HG02610 (cell line): ENCODE data around the gene DRC3.
"Not testable (repeated sequence)": the region's sequence is repeated elsewhere in the genome, so short reads cannot be mapped to it uniquely, and the experiment has no call there.

Source experiments
- ATAC-seq: cut with Tn5 transposase; IDR thresholded peaks from one replicate; pipeline ENCODE4 v1.9.1; 2021; ENCODE audit warnings: mild to moderate bottlenecking, moderate library complexity; ENCODE audit not compliant: unreplicated experiment

Gene DRC3

DNA sequence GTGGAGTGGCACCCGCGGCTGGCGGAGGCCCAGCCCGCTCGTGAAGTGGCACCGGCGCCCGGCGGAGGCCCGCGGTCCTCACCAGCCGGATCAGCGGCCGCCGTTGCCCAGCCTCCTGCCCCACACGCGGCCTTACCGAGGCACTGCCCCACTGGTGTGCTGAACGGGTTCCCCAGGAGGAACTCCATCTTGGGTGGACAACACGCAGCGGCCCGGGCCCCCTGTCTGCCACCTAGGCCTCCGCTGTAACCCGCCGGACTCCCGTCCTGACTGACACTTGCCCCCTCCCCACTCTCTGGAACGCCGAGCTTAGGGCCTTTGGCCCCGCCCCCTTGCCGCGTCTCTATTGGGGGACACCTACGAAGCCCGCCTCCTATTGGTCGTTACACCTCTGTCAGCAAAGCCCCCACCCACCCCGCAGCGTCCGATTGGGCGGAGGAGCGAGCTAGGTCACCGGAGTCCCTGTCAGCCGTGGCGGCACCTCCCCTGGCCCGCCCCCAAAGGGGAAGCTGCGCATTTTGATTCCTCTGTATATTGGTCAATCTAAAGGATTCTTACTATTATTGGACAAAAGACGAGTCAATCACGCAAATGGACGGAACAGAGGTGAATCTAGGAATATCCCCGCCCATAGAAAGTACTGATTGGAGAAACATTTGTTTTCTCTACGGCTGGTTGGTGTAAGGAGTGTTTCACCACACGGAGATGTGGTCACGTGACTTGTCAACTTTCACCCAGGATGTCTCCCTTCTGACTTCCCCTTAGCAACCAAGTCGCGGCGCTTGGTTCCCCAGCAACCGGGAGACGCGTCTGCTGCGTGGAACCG, at the start of gene DRC3, which contains the start of gene TOM1L2:
TSS of gene DRC3 (plus strand) at position 737 of the 826 bp plus-strand sequence. CDS start 4,737 bp downstream, outside the sequence.
TSS of gene TOM1L2 (minus strand) at position 275 of the 826 bp plus-strand sequence. CDS start at position 188, 87 bp downstream.
- peak; percentile 96 for ATAC-seq

GRCh38 chr17:17924131-17924856, 48.4 kb upstream of the DRC3 start:
- no peak for ATAC-seq

DNA sequence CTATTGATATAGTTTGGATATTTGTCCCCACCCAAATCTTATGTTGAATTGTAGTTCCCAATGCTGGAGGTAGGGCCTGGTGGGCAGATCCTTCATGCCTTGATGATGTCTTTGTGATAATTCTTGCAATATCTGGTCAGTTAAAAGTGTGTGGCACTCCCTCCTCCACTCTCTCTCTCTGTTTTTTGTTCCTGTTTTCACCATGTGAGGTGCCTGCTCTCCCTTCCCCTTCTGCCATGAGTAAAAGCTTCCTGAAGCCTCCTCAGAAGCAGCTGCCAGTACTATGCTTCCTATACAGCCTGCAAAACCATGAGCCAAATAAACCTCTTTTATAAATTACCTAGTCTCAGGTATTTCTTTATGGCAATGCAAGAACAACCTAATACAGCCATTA, 47.8 kb upstream of the DRC3 start:
- no peak for ATAC-seq

GRCh38 chr17:17926036-17926435, 46.6 kb upstream of the DRC3 start:
- no peak for ATAC-seq

- no peak for ATAC-seq
Observed at GRCh38 chr17:17926840-17927449, 45.7 kb upstream of the DRC3 start.

- ATAC-seq, result no peak
Observed at GRCh38 chr17:17928398-17929287, 44.0 kb upstream of the DRC3 start.

GRCh38 chr17:17929655-17930380, 42.8 kb upstream of the DRC3 start:
- ATAC-seq, result no peak

DNA sequence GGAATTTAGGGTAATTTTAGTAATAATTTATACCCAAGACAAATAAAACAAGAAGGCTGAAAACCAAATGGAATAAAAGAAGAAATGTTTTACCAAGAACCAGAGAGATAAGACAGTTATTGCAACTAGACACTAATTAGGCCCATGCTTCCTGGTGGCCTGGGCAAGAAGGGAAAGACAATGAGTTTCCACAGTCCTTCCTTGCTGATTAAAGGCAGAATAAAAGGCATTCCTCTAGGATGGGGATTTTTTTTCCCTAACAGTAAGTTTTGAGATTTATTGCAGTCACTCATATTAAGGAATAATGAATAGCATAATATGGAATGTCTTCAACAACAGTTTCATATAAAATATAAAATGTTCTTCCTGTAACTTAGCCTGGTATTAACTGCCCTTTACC, 42.0 kb upstream of the DRC3 start:
- no peak for ATAC-seq

DNA sequence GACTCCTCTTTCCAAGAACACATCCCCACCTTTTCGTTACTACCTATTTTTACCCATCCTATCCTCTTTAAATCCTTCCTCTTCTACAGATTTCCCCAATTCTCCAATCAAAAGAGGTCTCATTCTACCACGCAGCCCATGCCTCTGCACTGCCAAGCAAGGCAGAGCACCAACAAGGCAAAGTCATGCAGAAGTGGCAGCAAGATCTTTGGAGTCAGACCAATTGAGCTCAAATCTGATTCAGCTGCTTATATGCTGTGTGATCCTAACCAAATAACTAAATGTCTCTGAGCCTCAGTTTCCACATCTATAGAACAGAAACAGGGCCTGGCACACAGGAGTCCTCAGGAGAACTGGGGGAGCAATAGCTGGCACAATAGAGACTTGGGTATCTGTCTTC, 41.5 kb upstream of the DRC3 start:
- ATAC-seq, result no peak

DNA sequence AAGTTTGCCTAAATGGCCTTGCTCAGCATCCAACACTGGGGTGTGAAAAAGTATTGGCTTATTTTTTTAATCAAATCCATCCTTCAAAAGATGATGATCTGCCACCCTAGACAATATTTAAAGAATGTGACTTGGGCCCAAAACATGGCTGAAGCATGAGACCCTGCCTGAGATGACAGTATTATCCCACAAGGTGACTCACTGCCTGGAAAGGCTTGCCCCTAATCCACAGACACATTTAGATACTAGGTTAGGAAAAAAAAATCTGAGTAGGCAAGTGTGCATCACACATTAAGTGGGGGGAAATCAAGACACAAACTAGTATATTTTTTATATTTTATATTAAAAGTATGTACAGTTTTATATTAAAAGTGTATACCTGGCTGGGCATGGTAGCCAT, 38.9 kb upstream of the DRC3 start:
- no peak for ATAC-seq

GRCh38 chr17:17934214-17934613, 38.4 kb upstream of the DRC3 start:
- no peak for ATAC-seq

GRCh38 chr17:17934806-17935205, 37.9 kb upstream of the DRC3 start:
- ATAC-seq, result no peak

DNA sequence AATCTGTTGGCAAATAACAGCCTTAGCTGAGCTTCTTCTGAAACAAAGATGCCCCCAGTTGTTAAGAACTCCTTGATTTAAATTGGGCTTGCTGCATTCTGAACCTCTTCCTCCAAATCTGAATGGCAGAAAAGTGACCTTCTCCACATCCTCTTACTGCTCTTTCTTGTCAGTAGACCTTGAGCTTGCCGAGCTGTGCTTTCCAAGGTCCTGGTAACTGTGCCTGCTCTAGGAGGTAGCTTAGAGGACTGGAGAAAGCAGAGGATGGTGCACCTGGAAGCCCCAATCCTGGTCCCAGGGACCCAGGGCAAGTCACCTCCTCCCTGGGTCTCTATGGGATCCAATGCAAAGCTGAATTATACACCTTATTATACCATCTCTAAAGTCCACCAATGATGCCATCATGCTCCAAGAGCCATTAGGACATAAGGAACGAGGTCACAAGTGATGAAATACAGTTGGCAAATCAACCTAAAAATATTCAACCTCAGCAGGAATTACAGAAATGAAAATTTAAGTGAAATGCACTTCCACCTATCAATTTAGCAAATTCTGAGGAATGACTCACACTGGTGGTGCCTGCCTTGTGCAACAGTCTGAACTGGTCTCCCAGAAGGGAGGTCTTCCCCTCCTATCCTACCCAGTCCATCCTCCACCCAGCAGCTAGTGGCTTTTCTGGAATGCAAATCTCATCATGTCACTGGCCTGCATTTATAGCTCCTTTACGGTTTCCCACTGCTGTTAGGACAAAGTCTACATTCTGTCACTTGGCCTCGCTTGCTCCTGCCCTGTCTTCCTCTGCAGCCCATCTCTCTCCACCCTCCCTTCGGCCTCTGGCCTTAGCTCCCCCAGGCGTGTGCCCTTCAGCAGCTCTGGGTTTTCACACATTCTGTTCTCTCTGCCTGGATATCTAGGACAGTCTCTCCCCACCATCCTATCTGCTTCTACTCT, 37.1 kb upstream of the DRC3 start:
- no peak for ATAC-seq

- no peak for ATAC-seq
Observed at GRCh38 chr17:17937201-17937853, 35.3 kb upstream of the DRC3 start.

- no peak for ATAC-seq
Observed at GRCh38 chr17:17937958-17938357, 34.7 kb upstream of the DRC3 start.

DNA sequence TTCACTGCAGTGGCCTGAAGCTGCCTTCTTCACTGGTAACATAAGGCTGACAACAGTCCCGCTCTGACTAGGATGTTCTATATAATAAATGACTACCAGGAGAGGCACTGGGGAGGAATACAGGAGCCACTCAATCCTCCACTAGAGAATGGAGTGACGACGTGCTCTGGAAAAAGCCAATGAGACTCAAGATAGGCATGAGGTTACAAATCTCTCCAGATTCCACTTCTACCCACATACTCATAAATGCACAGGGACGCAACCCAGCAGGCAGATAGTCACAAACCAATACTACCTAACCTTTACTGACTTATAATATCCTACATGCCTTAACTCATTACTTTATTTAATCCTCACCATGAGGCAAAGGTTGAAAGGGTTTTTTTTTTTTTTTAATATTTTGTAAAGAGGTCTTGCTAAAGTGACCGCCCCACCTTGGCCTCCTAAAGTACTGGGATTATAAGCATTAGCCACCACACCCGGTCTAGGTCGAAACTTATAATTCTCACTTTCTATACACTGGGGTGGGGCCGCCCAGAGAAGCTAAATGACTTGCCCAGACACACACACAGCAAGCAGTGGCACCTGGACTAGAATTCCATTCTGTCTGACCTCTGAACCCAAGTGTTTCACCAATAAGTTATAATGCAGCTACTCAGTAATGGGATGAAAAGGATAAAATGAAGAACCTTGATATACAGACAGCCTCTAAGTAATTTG, 34.1 kb upstream of the DRC3 start:
- no peak for ATAC-seq

DNA sequence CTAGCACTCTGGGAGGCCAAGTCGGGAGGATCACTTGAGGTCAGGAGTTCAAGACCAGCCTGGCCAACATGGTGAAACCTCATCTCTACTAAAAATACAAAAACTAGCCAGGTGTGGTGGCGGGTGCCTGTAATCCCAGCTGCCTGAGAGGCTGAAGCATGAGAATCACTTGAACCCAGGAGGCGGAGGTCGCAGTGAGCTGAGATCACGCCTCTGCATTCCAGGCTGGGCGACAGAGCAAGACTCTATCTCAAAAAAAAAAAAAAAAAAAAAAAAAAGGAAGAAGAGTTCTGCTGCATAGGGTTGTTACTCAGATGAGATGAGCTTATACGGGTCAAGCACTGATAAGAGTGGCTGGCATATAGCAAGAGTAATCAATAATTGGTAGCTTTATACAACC, 32.7 kb upstream of the DRC3 start:
- ATAC-seq, result not testable (repeated sequence)

DNA sequence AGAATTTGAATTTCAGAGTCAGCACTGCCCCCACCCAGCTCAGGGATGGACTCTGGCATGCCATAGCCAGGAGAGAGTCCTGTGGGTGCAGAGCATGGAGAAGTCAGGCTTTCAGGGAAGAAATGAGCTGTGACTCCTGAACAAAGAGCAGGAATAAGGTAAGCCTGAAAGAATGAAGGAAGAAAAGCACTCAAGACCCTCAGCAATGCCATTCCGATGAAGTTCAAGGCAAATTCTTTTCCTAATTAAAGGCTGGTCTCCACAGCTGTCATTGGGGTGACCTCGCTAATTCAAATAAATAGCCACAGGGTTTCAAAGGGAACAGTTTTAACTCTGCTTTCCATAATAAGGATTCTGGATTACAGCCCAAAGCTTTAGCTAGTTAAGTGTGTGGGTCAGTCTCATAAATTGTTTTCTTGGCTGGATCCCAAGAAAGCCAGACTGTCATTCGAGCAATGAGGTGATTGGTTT, 32.2 kb upstream of the DRC3 start:
- no peak for ATAC-seq
